HCT116 (cell line): ENCODE measurements around the gene EXOC4. TPM values are rescaled to one million over a fixed set of nuclear protein-coding genes. Genes with fewer than 3 reads are reported as not detected.

Experiments
- ATAC-seq: fragments of 200-7000 bp; cut with Tn5 transposase; 2 replicates; pipeline ENCODE4 v1.9.1; 2020; ENCODE audit warnings: mild to moderate bottlenecking, moderate library complexity
- BruUV-seq: library from RNA; stranded (reverse); fragments of 400-500 nt; replicated peaks from 2 replicates; lab custom pipeline; 2021; lab: Mats Ljungman, UMichigan
- CTCF ChIA-PET: fragments of 300-600 bp; sonication (Branson Sonifier 250); formaldehyde crosslinking; loops from one replicate; lab custom pipeline; 2021; ENCODE audit warnings: antibody characterized with exemption; lab: Charles Lee
- POLR2A ChIA-PET: fragments of 300-600, 350-600 bp; sonication (Branson Sonifier 250); formaldehyde crosslinking; loops from one replicate; lab custom pipeline; 2021; ENCODE audit warnings: antibody characterized with exemption; lab: Charles Lee
- RAD21 ChIA-PET, 2 experiments: fragments of 300-600 bp; sonication (Branson Sonifier 250); formaldehyde crosslinking; loops; one replicate each; lab custom pipeline; 2023; ENCODE audit warnings: low total read pairs in 2 of 2; ENCODE audit not compliant: uncharacterized antibody in 2 of 2, unreplicated experiment in 2 of 2, low non-redundant PET in 1 of 2; lab: Charles Lee
- DNase-seq: peaks from one replicate; pipeline ENCODE4 v3.0.0-alpha.2; 2010; ENCODE audit warnings: low read depth, low spot score
- H2AFZ ChIP-seq: fragments of 200-600 bp; shearing (Covaris generic), sonication (generic); 2 replicates; pipeline ENCODE4 v1.6.1; 2017; ENCODE audit warnings: low read depth, mixed run types, mixed read lengths, antibody characterized with exemption, low read length; ENCODE audit not compliant: poor library complexity, severe bottlenecking
- H3K27ac ChIP-seq: 2 replicates; pipeline ENCODE4 v1.5.1; 2012; ENCODE audit warnings: low read depth, low read length
- H3K27me3 ChIP-seq: fragments of 200-600 bp; sonication (generic); 2 replicates; pipeline ENCODE4 v1.6.1; 2016; ENCODE audit warnings: mixed run types, low read length, mixed read lengths; ENCODE audit not compliant: insufficient read depth
- H3K36me3 ChIP-seq, 2 experiments: fragments of 200-500 bp in 1 of 2; fragments of 200-600 bp in 1 of 2; sonication (Bioruptor generic) in 1 of 2; sonication (generic) in 1 of 2; 2 replicates each; pipeline versions ENCODE4 v1.5.1 to v1.6.1; 2014 to 2016; ENCODE audit warnings: low read length in 2 of 2, inconsistent platforms in 1 of 2, mixed read lengths in 1 of 2, mixed run types in 1 of 2; ENCODE audit not compliant: insufficient read depth in 2 of 2, control insufficient read depth in 1 of 2
- H3K4me1 ChIP-seq, 2 experiments: fragments of 200-600 bp in 1 of 2; sonication (generic) in 1 of 2; 2 replicates each; pipeline versions ENCODE4 v1.5.1 to v1.6.1; 2012 to 2017; ENCODE audit warnings: low read length in 2 of 2, inconsistent platforms in 1 of 2, mild to moderate bottlenecking in 1 of 2, mixed read lengths in 1 of 2, mixed run types in 1 of 2, moderate library complexity in 1 of 2; ENCODE audit not compliant: insufficient read depth in 2 of 2, control insufficient read depth in 1 of 2
- H3K4me2 ChIP-seq: fragments of 200-600 bp; sonication (generic); 2 replicates; pipeline ENCODE4 v1.6.1; 2017; ENCODE audit warnings: mixed run types, low read length, mixed read lengths
- H3K4me3 ChIP-seq, 2 experiments: fragments of 200-600 bp in 1 of 2; sonication (generic) in 1 of 2; replicated peaks in 1 of 2; 2 replicates each; pipeline ENCODE4 v1.5.1; 2011 to 2016; ENCODE audit warnings: low read length in 2 of 2, control low read depth in 1 of 2, low read depth in 1 of 2, mild to moderate bottlenecking in 1 of 2, mixed read lengths in 1 of 2, mixed run types in 1 of 2
- H3K79me2 ChIP-seq: fragments of 200-600 bp; sonication (generic); 2 replicates; pipeline ENCODE4 v1.6.1; 2017; ENCODE audit warnings: mild to moderate bottlenecking, mixed run types, low read length, moderate library complexity, mixed read lengths; ENCODE audit not compliant: insufficient read depth
- H3K9ac ChIP-seq: fragments of 200-600 bp; sonication (generic); 2 replicates; pipeline ENCODE4 v1.6.1; 2016; ENCODE audit warnings: low read length, mixed read lengths
- H3K9me2 ChIP-seq: fragments of 200-600 bp; sonication (generic), shearing (Covaris generic); 2 replicates; pipeline ENCODE4 v1.6.1; 2017; ENCODE audit warnings: mixed run types, mild to moderate bottlenecking, moderate library complexity; ENCODE audit not compliant: insufficient read depth
- H3K9me3 ChIP-seq, 2 experiments: fragments of 200-500 bp in 1 of 2; fragments of 200-600 bp in 1 of 2; sonication (Bioruptor generic) in 1 of 2; sonication (generic) in 1 of 2; 2 replicates each; pipeline ENCODE4 v1.6.1; 2014 to 2017; ENCODE audit warnings: low read length in 2 of 2, mixed read lengths in 2 of 2, inconsistent platforms in 1 of 2, low read depth in 1 of 2, mild to moderate bottlenecking in 1 of 2, mixed run types in 1 of 2, moderate library complexity in 1 of 2; ENCODE audit not compliant: control insufficient read depth in 1 of 2, insufficient read depth in 1 of 2
- H4K20me1 ChIP-seq: fragments of 200-600 bp; sonication (generic), shearing (Covaris generic); 2 replicates; pipeline ENCODE4 v1.6.1; 2017; ENCODE audit warnings: mixed run types, mild to moderate bottlenecking, moderate library complexity; ENCODE audit not compliant: insufficient read depth
- ATF3 ChIP-seq: IDR thresholded peaks from 2 replicates; pipeline ENCODE4 v1.6.1; 2012
- CBX3 ChIP-seq: IDR thresholded peaks from 2 replicates; pipeline ENCODE4 v1.6.1; 2012; ENCODE audit warnings: low read depth
- CEBPB ChIP-seq: IDR thresholded peaks from 2 replicates; pipeline ENCODE4 v1.6.1; 2012; ENCODE audit warnings: low read depth
- CTCF ChIP-seq, 3 experiments: fragments of 200-600 bp in 1 of 3; sonication (generic) in 1 of 3; IDR thresholded peaks in 2 of 3; conservative IDR thresholded peaks in 1 of 3; 2 replicates each; pipeline ENCODE4 v1.5.1; 2012 to 2017; ENCODE audit warnings: low read depth in 2 of 3, low read length in 2 of 3, antibody characterized with exemption in 1 of 3, borderline replicate concordance in 1 of 3, control low read depth in 1 of 3, mild to moderate bottlenecking in 1 of 3, mixed read lengths in 1 of 3, mixed run types in 1 of 3, moderate library complexity in 1 of 3; ENCODE audit not compliant: insufficient read depth in 1 of 3
- EGR1 ChIP-seq: IDR thresholded peaks from 2 replicates; pipeline ENCODE4 v1.6.1; 2012; ENCODE audit warnings: low read depth
- ELF1 ChIP-seq: IDR thresholded peaks from 2 replicates; pipeline ENCODE4 v1.6.1; 2012; ENCODE audit warnings: low read depth, borderline replicate concordance
- FOSL1 ChIP-seq: IDR thresholded peaks from 2 replicates; pipeline ENCODE4 v1.6.1; 2012; ENCODE audit warnings: low read depth
- JUND ChIP-seq: IDR thresholded peaks from 2 replicates; pipeline ENCODE4 v1.6.1; 2012
- RAD21 ChIP-seq: IDR thresholded peaks from 2 replicates; pipeline ENCODE4 v1.6.1; 2012; ENCODE audit warnings: low read depth, mild to moderate bottlenecking
- REST ChIP-seq: IDR thresholded peaks from 2 replicates; pipeline ENCODE4 v1.6.1; 2012; ENCODE audit warnings: low read depth
- SIN3A ChIP-seq: IDR thresholded peaks from 2 replicates; pipeline ENCODE4 v1.6.1; 2012; ENCODE audit warnings: low read depth
- SP1 ChIP-seq: IDR thresholded peaks from 2 replicates; pipeline ENCODE4 v1.6.1; 2012; ENCODE audit warnings: low read depth
- ZNF274 ChIP-seq: fragments of 200-500 bp; sonication (Bioruptor generic); IDR thresholded peaks from 2 replicates; pipeline ENCODE4 v1.6.1; 2014; ENCODE audit warnings: mild to moderate bottlenecking, low read depth, low read length, inconsistent platforms
- intact Hi-C: fragments of 100-400 bp; cut with micrococcal nuclease; formaldehyde crosslinking; loops from 2 replicates; pipeline ENCODE4 v1.10.0; 2022
- total RNA-seq: library from RNA; stranded (reverse); gene quantifications from one replicate; pipeline ENCODE4 v1.2.1, GENCODE V29; 2021; ENCODE audit not compliant: unreplicated experiment

Gene EXOC4
- total RNA-seq, 1 experiment from 2014 or later = 40.3 TPM

GRCh38 chr7:133763076-133763640, 510.3 kb downstream of the EXOC4 start:
- Histone ChIP-seq H3K4me2 (no peak overlapping the region), H3K4me3 (no peak overlapping the region)
- BruUV-seq = no TSS peak
- CTCF ChIA-PET = no interaction called here
- no peak for TF ChIP-seq REST
- no peak for TF ChIP-seq RAD21
- TF ChIP-seq SIN3A = no peak
- no peak for TF ChIP-seq JUND
- no peak for TF ChIP-seq FOSL1
- TF ChIP-seq, all 23 proteins: peak for 0
- Histone ChIP-seq H3K9me2 (no peaks in the 10 kb centered on the region), H2AFZ (no peak overlapping the region), H3K9ac (no peak overlapping the region), H3K27ac (no peak overlapping the region), H3K27me3 (no peaks in the 10 kb centered on the region), H3K9me3 (no peaks in the 10 kb centered on the region), H3K4me1 (no peaks in the 10 kb centered on the region), H3K36me3 (no peaks in the 10 kb centered on the region), H3K79me2 (no peaks in the 10 kb centered on the region), H4K20me1 (no peaks in the 10 kb centered on the region)
- intact Hi-C loops = no loop called here
- POLR2A ChIA-PET = no interaction called here
- no peak for ATAC-seq
- RAD21 ChIA-PET = no interaction called here
- no peak for DNase-seq

GRCh38 chr7:133769668-133770067, 516.8 kb downstream of the EXOC4 start:
- intact Hi-C loops = no loop called here
- no peak overlapping the region for H3K4me2 ChIP-seq
- TF ChIP-seq ZNF274 = no peak
- TF ChIP-seq ATF3 = no peak
- no peak for TF ChIP-seq CTCF (IDR thresholded peaks at IDR 0.05 in 2 of 3, conservative IDR thresholded peaks at IDR 0.05 in 1 of 3; ENCODE audit: borderline replicate concordance in 1 of 3, insufficient read depth in 1 of 3, low read depth in 2 of 3, low read length in 2 of 3)
- TF ChIP-seq CEBPB = no peak
- no peak for TF ChIP-seq EGR1
- no peak for TF ChIP-seq RAD21
- TF ChIP-seq SP1 = no peak
- no peak for TF ChIP-seq CBX3
- no peak for TF ChIP-seq ELF1
- no peak for TF ChIP-seq FOSL1

More at GRCh38 chr7:133769668-133770067, 516.8 kb downstream of the EXOC4 start:
- BruUV-seq = no TSS peak
- Histone ChIP-seq H3K9me3 (no peaks in the 10 kb centered on the region), H4K20me1 (no peaks in the 10 kb centered on the region), H3K9ac (no peak overlapping the region), H3K27me3 (no peaks in the 10 kb centered on the region), H2AFZ (no peak overlapping the region), H3K79me2 (no peaks in the 10 kb centered on the region), H3K4me1 (0 out of 4 replicates have a peak, but pooled peaks cover 0 to 6% of the 10 kb centered on the region in 2 experiments), H3K4me3 (no peak overlapping the region), H3K27ac (no peak overlapping the region), H3K9me2 (no peaks in the 10 kb centered on the region), H3K36me3 (no peaks in the 10 kb centered on the region)
- RAD21 ChIA-PET = no interaction called here
- ATAC-seq (no peak), DNase-seq (no peak)
- CTCF ChIA-PET = no interaction called here
- POLR2A ChIA-PET = no interaction called here
